Smooth muscle cell (in vitro differentiated cells): ENCODE data around the gene MSH5. TPM values are rescaled to one million over a fixed set of nuclear protein-coding genes. Genes with fewer than 3 reads are reported as not detected.

ENCODE experiments used
- DNase-seq: peaks from one replicate; lab custom pipeline; 2025; ENCODE audit not compliant: unreplicated experiment; lab: John Stamatoyannopoulos, UW
- H2AFZ ChIP-seq: fragments of 200-600 bp; sonication (generic); 2 replicates; pipeline ENCODE4 v1.6.0; 2016; ENCODE audit warnings: antibody characterized with exemption, low read depth, mild to moderate bottlenecking
- H3F3A ChIP-seq: fragments of 200-600 bp; sonication (generic); 2 replicates; pipeline ENCODE4 v1.6.0; 2017; ENCODE audit warnings: antibody characterized with exemption, low read depth
- H3K27ac ChIP-seq: fragments of 200-600 bp; sonication (generic); 2 replicates; pipeline ENCODE4 v1.5.1; 2016; ENCODE audit warnings: low read depth, mild to moderate bottlenecking
- H3K27me3 ChIP-seq: fragments of 200-600 bp; sonication (generic); 2 replicates; pipeline ENCODE4 v1.6.1; 2016; ENCODE audit warnings: low read depth, mild to moderate bottlenecking
- H3K36me3 ChIP-seq: fragments of 200-600 bp; sonication (generic); 2 replicates; pipeline ENCODE4 v1.5.1; 2016; ENCODE audit warnings: low read depth
- H3K4me1 ChIP-seq: fragments of 200-600 bp; sonication (generic); 2 replicates; pipeline ENCODE4 v1.5.1; 2016; ENCODE audit warnings: low read depth
- H3K4me2 ChIP-seq: fragments of 200-600 bp; sonication (generic); 2 replicates; pipeline ENCODE4 v1.6.0; 2016; ENCODE audit warnings: mild to moderate bottlenecking
- H3K4me3 ChIP-seq: fragments of 200-600 bp; sonication (generic); 2 replicates; pipeline ENCODE4 v1.5.1; 2016; ENCODE audit warnings: mild to moderate bottlenecking
- H3K79me2 ChIP-seq: fragments of 200-600 bp; sonication (generic); 2 replicates; pipeline ENCODE4 v1.6.0; 2016; ENCODE audit warnings: low read depth, mild to moderate bottlenecking
- H3K9ac ChIP-seq: fragments of 200-600 bp; sonication (generic); 2 replicates; pipeline ENCODE4 v1.6.0; 2016; ENCODE audit warnings: low read depth
- H3K9me3 ChIP-seq: fragments of 200-600 bp; sonication (generic); replicated peaks from 2 replicates; pipeline ENCODE4 v1.5.1; 2016; ENCODE audit warnings: low read depth
- H4K20me1 ChIP-seq: fragments of 200-600 bp; sonication (generic); 2 replicates; pipeline ENCODE4 v1.6.0; 2016; ENCODE audit warnings: low read depth
- CTCF ChIP-seq: fragments of 200-600 bp; sonication (generic); IDR thresholded peaks from 2 replicates; pipeline ENCODE4 v1.5.1; 2017; ENCODE audit warnings: borderline replicate concordance, mild to moderate bottlenecking, antibody characterized with exemption; ENCODE audit not compliant: insufficient read depth, poor library complexity, severe bottlenecking
- WGBS: methylation state at CpG from one replicate; pipeline ENCODE4 v1.1.7; 2016; ENCODE audit warnings: low lambda C conversion rate; 5-methylcytosine and 5-hydroxymethylcytosine counted together
- polyA plus RNA-seq: library from polyadenylated mRNA; unstranded; fragments of >200 nt; fragmentation: Nextera tagmentation; extraction: Ambion mirVana; gene quantifications from 2 replicates; pipeline ENCODE4 v1.2.1, GENCODE V29; 2016
- total RNA-seq: library from RNA; depleted of rRNA; stranded (reverse); fragments of >200 nt; gene quantifications from 2 replicates; pipeline ENCODE4 v1.2.3, GENCODE V29; 2014

MSH5 gene
- total and polyA plus RNA-seq, 2 experiments from 2014 or later = 4.7 to 10.6 TPM

GRCh38 chr6:31784098-31784925, 44.5 kb downstream of the MSH5 start:
- no peaks in the 10 kb centered on the region for H3K4me1 ChIP-seq
- no peaks in the 10 kb centered on the region for H3K9me3 ChIP-seq
- no peaks in the 10 kb centered on the region for H3F3A ChIP-seq
- no peaks in the 10 kb centered on the region for H3K27me3 ChIP-seq
- peaks cover 6% of the 10 kb centered on the region for H3K79me2 ChIP-seq
- H3K4me3 ChIP-seq = no peak overlapping the region
- no peak overlapping the region for H3K4me2 ChIP-seq
- no peak overlapping the region for H2AFZ ChIP-seq
- no peak for TF ChIP-seq CTCF
- no peaks in the 10 kb centered on the region for H4K20me1 ChIP-seq
- no peak overlapping the region for H3K27ac ChIP-seq
- WGBS = 98% methylated on average over 15 of the region's 15 CpGs
- H3K36me3 ChIP-seq = no peaks in the 10 kb centered on the region
- no peak for DNase-seq
- no peak overlapping the region for H3K9ac ChIP-seq

- H3K27ac ChIP-seq = no peak overlapping the region
- H2AFZ ChIP-seq = no peak overlapping the region
- no peaks in the 10 kb centered on the region for H3K4me1 ChIP-seq
- H3F3A ChIP-seq = no peaks in the 10 kb centered on the region
- H3K4me3 ChIP-seq = no peak overlapping the region
- peaks cover 14% of the 10 kb centered on the region for H3K79me2 ChIP-seq
- no peaks in the 10 kb centered on the region for H4K20me1 ChIP-seq
- no peak overlapping the region for H3K4me2 ChIP-seq
- no peak for DNase-seq
- TF ChIP-seq CTCF = no peak
- no peaks in the 10 kb centered on the region for H3K36me3 ChIP-seq
- no peaks in the 10 kb centered on the region for H3K9me3 ChIP-seq
- no peaks in the 10 kb centered on the region for H3K27me3 ChIP-seq
- 95% methylated on average over 11 of the region's 11 CpGs for WGBS
- no peak overlapping the region for H3K9ac ChIP-seq
Observed at GRCh38 chr6:31785475-31785874, 45.7 kb downstream of the MSH5 start.

GRCh38 chr6:31791324-31792089, 51.7 kb downstream of the MSH5 start:
- no peaks in the 10 kb centered on the region for H3K36me3 ChIP-seq
- no peak overlapping the region for H3K4me3 ChIP-seq
- no peak overlapping the region for H3K4me2 ChIP-seq
- H3K4me1 ChIP-seq = no peaks in the 10 kb centered on the region
- DNase-seq = no peak
- H4K20me1 ChIP-seq = no peaks in the 10 kb centered on the region
- H3K79me2 ChIP-seq = peaks cover 31% of the 10 kb centered on the region
- TF ChIP-seq CTCF = peak; percentile 40
- H3F3A ChIP-seq = peaks cover 2% of the 10 kb centered on the region
- no peak overlapping the region for H3K9ac ChIP-seq
- no peak overlapping the region for H3K27ac ChIP-seq
- H3K9me3 ChIP-seq = no peaks in the 10 kb centered on the region
- H2AFZ ChIP-seq = no peak overlapping the region
- no peaks in the 10 kb centered on the region for H3K27me3 ChIP-seq
- WGBS = 79% methylated on average over 12 of the region's 12 CpGs

- H3K27ac ChIP-seq = peak overlapping the region; percentile 70
- no peak overlapping the region for H3K9ac ChIP-seq
- no peaks in the 10 kb centered on the region for H3K9me3 ChIP-seq
- TF ChIP-seq CTCF = no peak
- DNase-seq = no peak
- no peaks in the 10 kb centered on the region for H4K20me1 ChIP-seq
- no peaks in the 10 kb centered on the region for H3K27me3 ChIP-seq
- no peak overlapping the region for H3K4me2 ChIP-seq
- peaks cover 31% of the 10 kb centered on the region for H3K79me2 ChIP-seq
- no peak overlapping the region for H2AFZ ChIP-seq
- no peaks in the 10 kb centered on the region for H3K36me3 ChIP-seq
- no peak overlapping the region for H3K4me3 ChIP-seq
- peaks cover 7% of the 10 kb centered on the region for H3F3A ChIP-seq
- WGBS = 94% methylated on average over 3 of the region's 3 CpGs
- H3K4me1 ChIP-seq = no peaks in the 10 kb centered on the region
Observed at GRCh38 chr6:31792090-31792374, 52.2 kb downstream of the MSH5 start.
